8988T (cell line): ENCODE results near the gene POLK.
A peak's percentile ranks its signal among the peaks of the same experiment; 100 is the strongest.

ENCODE experiments used
- DNase-seq: peaks from one replicate; pipeline ENCODE4 v3.0.0; 2011

POLK gene

GRCh38 chr5:75611311-75612225 is 99.9 kb downstream of the POLK start, which contains the start of gene ANKDD1B:
Gene ANKDD1B (plus strand): TSS chr5:75611453. CDS start chr5:75611635, 182 bp downstream.
- DNase-seq, result peak; percentile 63

GRCh38 chr5:75612226-75612569 is 100.5 kb downstream of the POLK start:
- no peak for DNase-seq

GRCh38 chr5:75612901-75613300 is 101.2 kb downstream of the POLK start:
- DNase-seq, result no peak

- no peak for DNase-seq
Observed at GRCh38 chr5:75614176-75614575, 102.5 kb downstream of the POLK start.

- no peak for DNase-seq
Observed at GRCh38 chr5:75616371-75616881, 104.7 kb downstream of the POLK start.

GRCh38 chr5:75616971-75617621 is 105.4 kb downstream of the POLK start:
- DNase-seq, result no peak

- no peak for DNase-seq
Observed at GRCh38 chr5:75617736-75618352, 106.2 kb downstream of the POLK start.

- DNase-seq, result no peak
Observed at GRCh38 chr5:75620184-75620959, 108.7 kb downstream of the POLK start.

- DNase-seq, result no peak
Observed at GRCh38 chr5:75622564-75622963, 110.9 kb downstream of the POLK start.

GRCh38 chr5:75623846-75624245 is 112.2 kb downstream of the POLK start:
- DNase-seq, result no peak

GRCh38 chr5:75626959-75627358 is 115.3 kb downstream of the POLK start:
- no peak for DNase-seq

GRCh38 chr5:75627801-75628200 is 116.1 kb downstream of the POLK start:
- no peak for DNase-seq

- no peak for DNase-seq
Observed at GRCh38 chr5:75630875-75631274, 119.2 kb downstream of the POLK start.

- no peak for DNase-seq
Observed at GRCh38 chr5:75632321-75632720, 120.6 kb downstream of the POLK start.

- DNase-seq, result no peak
Observed at GRCh38 chr5:75637949-75638348, 126.3 kb downstream of the POLK start.

GRCh38 chr5:75639535-75640311 is 128.0 kb downstream of the POLK start:
- no peak for DNase-seq

- DNase-seq, result peak; percentile 31
Observed at GRCh38 chr5:75640395-75640794, 128.7 kb downstream of the POLK start.

- no peak for DNase-seq
Observed at GRCh38 chr5:75640826-75641225, 129.1 kb downstream of the POLK start.

- DNase-seq, result no peak
Observed at GRCh38 chr5:75648712-75649111, 137.0 kb downstream of the POLK start.
